Measurements from ENCODE around the gene CA9.
A peak's percentile ranks its signal among the peaks of the same experiment; 100 is the strongest.

Gene CA9

DNA sequence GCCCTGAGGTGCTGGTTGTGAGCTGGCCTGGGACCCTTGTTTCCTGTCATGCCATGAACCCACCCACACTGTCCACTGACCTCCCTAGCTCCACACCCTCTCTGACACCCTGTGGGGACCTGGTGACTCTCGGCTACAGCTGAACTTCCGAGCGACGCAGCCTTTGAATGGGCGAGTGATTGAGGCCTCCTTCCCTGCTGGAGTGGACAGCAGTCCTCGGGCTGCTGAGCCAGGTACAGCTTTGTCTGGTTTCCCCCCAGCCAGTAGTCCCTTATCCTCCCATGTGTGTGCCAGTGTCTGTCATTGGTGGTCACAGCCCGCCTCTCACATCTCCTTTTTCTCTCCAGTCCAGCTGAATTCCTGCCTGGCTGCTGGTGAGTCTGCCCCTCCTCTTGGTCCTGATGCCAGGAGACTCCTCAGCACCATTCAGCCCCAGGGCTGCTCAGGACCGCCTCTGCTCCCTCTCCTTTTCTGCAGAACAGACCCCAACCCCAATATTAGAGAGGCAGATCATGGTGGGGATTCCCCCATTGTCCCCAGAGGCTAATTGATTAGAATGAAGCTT, 6.1 kb downstream of the CA9 start:
- no peak for TF ChIP-seq CTCF (IDR thresholded peaks at IDR 0.05)
- DNase-seq, result no peak
- Mint-ChIP-seq H3K27ac (no peak overlapping the region), H3K4me3 (no peak overlapping the region), H3K36me3 (ENCODE audit: low read depth) (peaks cover 29% of the 10 kb centered on the region), H3K4me1 (peaks cover 69% of the 10 kb centered on the region), H3K27me3 (ENCODE audit: low read depth, poor library complexity) (peaks cover 13% of the 10 kb centered on the region), H3K9me3 (no peaks in the 10 kb centered on the region)

- peaks cover 7% of the 10 kb centered on the region for H3K27me3 Mint-ChIP-seq (ENCODE audit: low read depth, poor library complexity)
- H3K9me3 Mint-ChIP-seq, result no peaks in the 10 kb centered on the region
- H3K36me3 Mint-ChIP-seq (ENCODE audit: low read depth), result peaks cover 35% of the 10 kb centered on the region
These were observed 6.8 kb downstream of the CA9 start for GRCh38 chr9:35680331-35681105.

DNA sequence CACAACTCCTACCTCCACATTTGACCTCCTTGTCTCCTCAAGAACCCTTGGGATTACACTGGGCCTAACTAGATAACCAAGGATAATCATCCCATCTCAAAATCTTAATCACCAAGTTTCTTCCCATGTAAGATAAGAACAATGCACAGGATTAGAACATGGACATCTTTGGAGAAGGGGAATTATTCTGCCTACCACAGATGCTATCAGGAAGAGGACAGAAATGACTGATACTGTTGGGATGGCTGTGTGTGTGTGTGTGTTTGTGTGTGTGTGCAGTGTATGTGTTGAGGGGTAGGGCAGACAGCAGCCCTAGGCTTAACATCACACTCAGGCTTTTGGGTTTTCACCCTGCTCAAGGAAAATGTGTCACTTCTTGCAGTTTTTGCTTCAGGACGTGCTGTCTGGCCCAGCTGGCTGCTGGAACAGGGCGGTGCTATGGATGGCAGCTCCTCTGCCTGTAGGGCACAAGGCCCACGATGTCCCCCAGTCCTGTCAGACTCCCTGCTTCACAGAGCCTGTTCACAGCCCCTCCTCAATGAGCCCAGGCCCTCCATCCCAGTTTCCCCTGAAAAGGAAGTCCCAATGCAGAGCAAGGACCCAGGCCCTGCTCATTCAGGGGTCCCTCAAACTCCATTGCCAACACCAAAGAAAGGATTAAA, 7.7 kb downstream of the CA9 start:
- H3K4me1 Mint-ChIP-seq, result peaks cover 77% of the 10 kb centered on the region
- no peaks in the 10 kb centered on the region for H3K9me3 Mint-ChIP-seq
- H3K36me3 Mint-ChIP-seq (ENCODE audit: low read depth), result peaks cover 41% of the 10 kb centered on the region

More at GRCh38 chr9:35680331-35681105, 6.8 kb downstream of the CA9 start:
- Mint-ChIP-seq H3K27ac (peak overlapping the region; percentile 29), H3K4me3 (no peak overlapping the region), H3K4me1 (peaks cover 73% of the 10 kb centered on the region)
- no peak for DNase-seq
- no peak for TF ChIP-seq CTCF (IDR thresholded peaks at IDR 0.05)

DNA sequence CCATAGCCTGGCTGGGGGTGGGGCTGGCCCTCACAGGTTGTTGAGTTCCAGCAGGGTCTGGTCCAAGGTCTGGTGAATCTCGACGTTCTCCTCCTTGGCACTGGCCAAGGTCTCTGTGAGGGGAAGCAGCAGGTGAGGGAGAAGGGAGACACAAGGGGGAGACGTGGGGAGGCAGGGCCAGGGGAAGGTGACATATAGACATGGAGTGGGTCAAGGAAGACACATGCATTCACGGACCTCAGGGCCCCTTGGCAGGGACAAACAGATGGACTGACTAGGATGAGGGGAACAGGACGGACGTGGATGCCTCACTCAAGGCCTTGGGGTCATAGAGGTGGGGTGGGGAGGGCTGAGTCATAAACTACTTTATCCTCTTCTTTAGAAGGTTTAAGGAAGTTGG, 8.3 kb downstream of the CA9 start:
- peaks cover 80% of the 10 kb centered on the region for H3K4me1 Mint-ChIP-seq
- no peak overlapping the region for H3K4me3 Mint-ChIP-seq

More for the DNA sequence above, 7.7 kb downstream of the CA9 start:
- Mint-ChIP-seq H3K27ac (peak overlapping the region; percentile 68), H3K27me3 (ENCODE audit: low read depth, poor library complexity) (peaks cover 3% of the 10 kb centered on the region), H3K4me3 (no peak overlapping the region)
- DNase-seq, result no peak
- TF ChIP-seq CTCF (IDR thresholded peaks at IDR 0.05), result no peak

DNA sequence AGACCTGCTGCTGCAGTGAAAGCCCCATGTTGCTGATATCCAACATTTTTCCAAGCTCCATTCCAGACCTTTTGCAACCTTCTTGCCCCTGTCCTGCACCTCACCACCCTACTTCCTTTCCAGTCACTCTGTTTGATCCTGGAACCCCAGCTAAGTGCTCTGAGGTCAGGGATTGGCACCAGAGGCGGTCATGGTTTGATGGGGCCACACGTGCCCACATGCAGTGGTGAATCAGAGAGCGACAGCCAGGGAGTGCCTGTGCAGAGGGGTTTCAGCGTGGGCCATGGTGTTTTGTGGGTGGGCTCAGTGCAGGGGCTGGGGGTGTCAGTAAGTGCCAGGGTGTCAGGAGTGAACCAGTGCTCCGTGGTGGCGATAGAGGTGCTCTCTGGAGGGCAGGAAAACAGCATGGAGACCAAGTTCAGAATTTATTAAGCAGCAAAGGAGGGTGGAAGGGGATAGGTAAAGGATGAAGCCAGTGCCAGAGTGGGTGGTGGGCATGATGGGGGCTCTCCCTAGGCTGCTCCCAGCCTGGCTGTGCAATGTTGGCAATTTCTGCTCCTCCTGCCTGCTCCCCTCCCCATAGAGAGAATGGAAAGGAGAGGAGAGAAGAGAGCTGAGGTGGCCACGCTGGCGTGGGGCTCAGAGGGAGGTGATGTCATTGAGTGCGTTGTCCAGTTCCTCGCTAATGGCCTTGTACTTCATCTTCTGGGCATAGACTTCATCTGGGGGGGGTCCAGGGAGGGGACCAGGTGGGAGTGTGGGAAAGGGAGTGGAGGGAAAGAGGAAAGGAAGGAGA, 9.0 kb downstream of the CA9 start:
- Mint-ChIP-seq H3K27ac (peak overlapping the region; percentile 62), H3K4me1 (peaks cover 80% of the 10 kb centered on the region), H3K27me3 (ENCODE audit: low read depth, poor library complexity) (peaks cover 3% of the 10 kb centered on the region), H3K36me3 (ENCODE audit: low read depth) (peaks cover 49% of the 10 kb centered on the region), H3K9me3 (no peaks in the 10 kb centered on the region), H3K4me3 (no peak overlapping the region)
- no peak for TF ChIP-seq CTCF (IDR thresholded peaks at IDR 0.05)
- no peak for DNase-seq

More for the DNA sequence above, 8.3 kb downstream of the CA9 start:
- peak overlapping the region; percentile 62 for H3K27ac Mint-ChIP-seq
- TF ChIP-seq CTCF (IDR thresholded peaks at IDR 0.05), result no peak
- no peak for DNase-seq
- peaks cover 3% of the 10 kb centered on the region for H3K27me3 Mint-ChIP-seq (ENCODE audit: low read depth, poor library complexity)
- no peaks in the 10 kb centered on the region for H3K9me3 Mint-ChIP-seq
- H3K36me3 Mint-ChIP-seq (ENCODE audit: low read depth), result peaks cover 44% of the 10 kb centered on the region

All from nephron progenitor cell (in vitro differentiated cells).